ENCODE data around the gene TSC22D2.

- TF ChIP-seq, protein P1, sequence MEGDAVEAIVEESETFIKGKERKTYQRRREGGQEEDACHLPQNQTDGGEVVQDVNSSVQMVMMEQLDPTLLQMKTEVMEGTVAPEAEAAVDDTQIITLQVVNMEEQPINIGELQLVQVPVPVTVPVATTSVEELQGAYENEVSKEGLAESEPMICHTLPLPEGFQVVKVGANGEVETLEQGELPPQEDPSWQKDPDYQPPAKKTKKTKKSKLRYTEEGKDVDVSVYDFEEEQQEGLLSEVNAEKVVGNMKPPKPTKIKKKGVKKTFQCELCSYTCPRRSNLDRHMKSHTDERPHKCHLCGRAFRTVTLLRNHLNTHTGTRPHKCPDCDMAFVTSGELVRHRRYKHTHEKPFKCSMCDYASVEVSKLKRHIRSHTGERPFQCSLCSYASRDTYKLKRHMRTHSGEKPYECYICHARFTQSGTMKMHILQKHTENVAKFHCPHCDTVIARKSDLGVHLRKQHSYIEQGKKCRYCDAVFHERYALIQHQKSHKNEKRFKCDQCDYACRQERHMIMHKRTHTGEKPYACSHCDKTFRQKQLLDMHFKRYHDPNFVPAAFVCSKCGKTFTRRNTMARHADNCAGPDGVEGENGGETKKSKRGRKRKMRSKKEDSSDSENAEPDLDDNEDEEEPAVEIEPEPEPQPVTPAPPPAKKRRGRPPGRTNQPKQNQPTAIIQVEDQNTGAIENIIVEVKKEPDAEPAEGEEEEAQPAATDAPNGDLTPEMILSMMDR (IDR thresholded peaks at IDR 0.05): no peak
- TF ChIP-seq ZFX (IDR thresholded peaks at IDR 0.05; ENCODE audit: borderline replicate concordance): no peak
Observed at GRCh38 chr3:150412561-150413231, 4.6 kb downstream of the TSC22D2 start.
